HG02973 (cell line): ENCODE results near the gene SNX14.

Experiments used
- ATAC-seq: cut with Tn5 transposase; IDR thresholded peaks from one replicate; pipeline ENCODE4 v1.9.1; 2021; ENCODE audit warnings: moderate library complexity; ENCODE audit not compliant: unreplicated experiment

Gene SNX14

GRCh38 chr6:85469276-85470022 lies 124.2 kb downstream of the SNX14 start:
- ATAC-seq = no peak

- no peak for ATAC-seq
Observed at GRCh38 chr6:85468326-85468725, 125.3 kb downstream of the SNX14 start.

GRCh38 chr6:85465762-85466161 lies 127.9 kb downstream of the SNX14 start:
- no peak for ATAC-seq

DNA sequence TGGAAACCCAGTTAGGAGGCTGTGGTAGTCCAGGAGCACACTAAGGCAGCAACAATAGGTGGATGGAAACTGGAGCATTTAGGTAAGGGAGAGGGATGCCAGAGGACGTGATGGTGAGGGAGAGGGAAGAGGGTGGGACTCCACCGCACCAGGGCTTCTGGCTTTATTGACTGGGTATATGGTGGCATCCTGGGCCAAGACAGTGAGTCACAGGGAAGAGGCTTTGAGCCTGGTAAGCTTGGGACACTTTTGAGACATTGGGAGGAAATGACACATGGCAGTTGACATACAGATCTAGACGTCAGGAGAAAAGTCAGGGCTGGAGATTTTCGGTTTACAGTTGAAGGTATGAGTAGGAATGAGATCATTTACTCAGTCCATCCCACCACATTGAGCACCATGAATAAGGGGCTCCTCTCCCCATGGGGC lies 128.9 kb downstream of the SNX14 start:
- no peak for ATAC-seq

- ATAC-seq = no peak
Observed at GRCh38 chr6:85464260-85464644, 129.4 kb downstream of the SNX14 start.

- ATAC-seq = no peak
Observed at GRCh38 chr6:85463621-85464259, 129.9 kb downstream of the SNX14 start.

DNA sequence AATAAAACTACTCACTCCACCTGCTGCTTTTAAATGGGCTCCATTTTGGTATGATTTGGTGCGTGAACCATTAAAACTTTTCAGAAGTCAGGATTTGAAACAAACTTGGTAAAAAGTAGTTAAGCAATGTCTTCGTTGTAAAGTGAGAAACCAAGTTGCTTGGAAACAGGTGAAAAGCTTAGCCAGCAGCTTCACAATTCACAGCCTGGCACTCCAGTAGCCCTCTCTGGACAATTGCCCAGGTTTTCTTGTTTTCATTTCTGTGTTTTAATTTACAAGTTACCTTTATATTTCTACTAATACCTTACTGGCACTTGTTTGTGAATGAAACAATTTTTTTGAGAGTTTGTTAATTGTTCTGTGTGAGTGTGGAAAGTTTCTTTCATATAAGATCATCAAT lies 131.0 kb downstream of the SNX14 start:
- ATAC-seq = no peak

GRCh38 chr6:85461798-85462170 lies 131.9 kb downstream of the SNX14 start:
- ATAC-seq = peak; percentile 4

GRCh38 chr6:85460921-85461797 lies 132.5 kb downstream of the SNX14 start:
- peak; percentile 70 for ATAC-seq

- ATAC-seq = no peak
Observed at GRCh38 chr6:85460154-85460920, 133.3 kb downstream of the SNX14 start.

GRCh38 chr6:85459224-85459901 lies 134.3 kb downstream of the SNX14 start:
- ATAC-seq = no peak

GRCh38 chr6:85458782-85459181 lies 134.9 kb downstream of the SNX14 start:
- no peak for ATAC-seq

DNA sequence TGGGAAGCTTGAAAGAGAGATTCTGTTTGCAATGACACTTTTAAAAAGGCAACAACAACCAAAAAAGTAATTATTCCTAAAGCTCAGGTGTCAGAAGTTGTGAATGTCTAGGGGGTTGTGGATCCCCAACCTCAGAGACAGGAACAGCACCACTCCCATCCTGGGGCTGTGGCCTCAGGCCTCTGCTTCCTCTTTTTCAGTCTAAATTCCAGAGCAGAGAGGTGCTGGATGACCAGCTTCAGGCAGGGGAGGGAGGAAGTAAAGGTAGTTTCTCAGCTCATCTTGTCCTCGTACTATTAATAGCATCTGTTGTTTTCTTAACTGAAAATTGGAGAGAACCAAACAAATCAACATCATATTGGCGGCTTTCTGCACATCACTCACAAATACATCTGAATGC lies 135.5 kb downstream of the SNX14 start:
- ATAC-seq = no peak

DNA sequence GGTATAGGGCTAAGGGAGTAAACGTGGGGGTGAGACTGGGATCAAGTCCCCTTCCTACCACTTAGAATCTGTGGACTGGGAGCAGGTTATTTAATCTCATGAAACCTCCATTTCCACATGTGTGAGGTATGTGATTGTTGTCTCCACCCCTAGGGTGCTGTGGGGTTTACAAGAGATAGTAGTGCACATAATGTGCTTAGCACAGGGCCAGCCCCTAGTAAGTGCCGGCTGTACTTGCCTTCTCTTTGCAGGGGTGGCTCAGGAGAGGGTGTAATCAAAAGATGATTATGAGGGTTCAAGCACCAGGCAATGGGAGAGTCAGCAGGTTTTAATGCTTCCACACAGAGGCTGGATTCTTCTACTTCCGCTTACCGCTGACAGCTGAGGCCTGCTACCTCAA lies 136.9 kb downstream of the SNX14 start:
- ATAC-seq = no peak
